ENCODE results near the gene MEAK7.

The MEAK7 gene

GRCh38 chr16:84511180-84511800 is 6.8 kb upstream of the MEAK7 start:
- peak; percentile 88 for DNase-seq

DNA sequence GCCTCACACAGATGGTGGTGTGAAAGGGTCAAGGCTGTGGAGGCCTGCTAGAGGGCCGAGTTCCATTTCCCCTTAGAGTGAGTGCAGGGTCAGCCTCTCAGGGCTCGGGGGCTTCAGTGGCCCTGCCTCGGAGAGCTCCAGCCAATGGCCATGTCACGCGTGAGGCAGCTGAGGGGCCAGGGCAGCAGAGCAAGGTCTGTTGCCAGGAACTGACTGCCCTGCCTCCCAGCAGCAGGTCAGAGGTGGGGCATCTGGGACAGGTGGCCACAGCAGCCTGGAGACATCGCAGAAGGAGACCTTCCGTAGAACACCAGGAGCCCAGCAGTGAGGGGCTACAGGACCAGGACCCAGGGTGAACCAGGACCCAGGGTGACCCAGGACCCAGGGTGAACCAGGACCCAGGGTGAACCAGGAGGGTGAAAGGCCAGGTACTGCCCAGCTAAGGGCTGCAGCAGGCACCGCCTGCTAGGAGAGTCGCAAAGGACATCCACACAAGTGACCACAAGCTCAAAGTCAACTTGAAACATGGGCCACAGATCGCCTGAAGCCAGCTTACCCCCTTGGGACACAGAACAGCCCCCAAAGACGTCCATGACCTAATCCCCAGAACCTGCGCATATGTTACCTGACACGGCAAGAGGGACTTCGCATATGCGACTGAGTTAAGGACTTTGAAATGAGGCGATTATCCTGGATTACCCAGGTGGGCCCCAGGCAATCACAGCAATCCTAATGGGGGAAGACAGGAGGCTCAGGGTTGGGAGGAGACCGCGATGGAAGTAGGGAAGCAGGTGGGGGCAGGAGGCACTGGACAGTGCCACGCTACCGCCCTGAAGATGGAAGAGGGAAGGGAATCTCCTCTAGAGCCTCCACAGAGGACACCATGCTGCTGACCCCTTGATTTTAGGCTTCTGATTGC is 4.8 kb upstream of the MEAK7 start:
- no peak for DNase-seq

GRCh38 chr16:84508502-84508901 is 4.0 kb upstream of the MEAK7 start:
- DNase-seq: peak; percentile 53

- DNase-seq: peak; percentile 38
Observed at GRCh38 chr16:84507011-84507982, 2.8 kb upstream of the MEAK7 start.

DNA sequence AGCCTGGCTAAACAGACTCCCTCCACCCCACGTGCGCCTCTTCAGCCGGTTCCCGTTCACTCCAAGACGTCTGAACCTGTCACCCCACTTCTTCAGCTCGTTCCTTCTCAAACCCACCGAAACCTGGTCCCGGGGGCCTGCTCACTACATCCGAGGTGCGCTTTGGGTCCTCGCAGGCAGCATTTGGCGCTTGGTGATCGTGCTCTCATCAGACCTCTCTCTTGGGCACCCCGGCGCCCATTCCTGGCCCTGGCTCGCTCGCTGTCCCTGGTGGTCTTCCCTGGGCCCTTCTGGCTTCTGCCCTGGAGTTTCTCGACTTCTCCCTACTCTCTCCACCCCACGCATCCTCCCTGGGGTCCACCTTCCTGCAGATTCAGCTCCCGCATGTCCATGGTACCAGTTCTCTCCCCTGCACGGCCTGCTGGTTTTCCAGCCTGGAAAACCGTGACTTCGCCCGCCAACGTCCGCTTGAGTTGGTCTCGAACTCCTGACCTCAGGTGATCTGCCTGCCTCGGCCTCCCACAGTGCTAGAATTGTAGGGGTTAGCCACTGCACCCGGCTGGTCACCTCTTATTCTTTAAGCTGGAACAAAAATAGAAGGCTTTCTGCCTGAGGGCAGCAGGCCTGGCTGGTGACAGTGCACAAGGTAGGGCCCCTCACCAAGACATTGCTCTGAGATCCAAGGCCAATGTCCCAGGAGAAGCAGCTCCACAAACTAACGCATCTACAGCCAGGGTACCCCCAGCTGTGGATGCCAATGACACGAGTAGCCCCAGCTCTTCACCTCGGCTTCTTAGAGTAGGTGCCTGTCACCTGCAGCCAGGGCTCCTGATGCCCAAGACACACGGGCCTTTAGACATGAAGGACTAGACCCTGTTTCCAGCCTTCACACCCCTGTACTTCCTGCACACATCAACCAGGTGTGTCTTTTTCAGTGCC is 1.1 kb upstream of the MEAK7 start:
- no peak for DNase-seq

DNA sequence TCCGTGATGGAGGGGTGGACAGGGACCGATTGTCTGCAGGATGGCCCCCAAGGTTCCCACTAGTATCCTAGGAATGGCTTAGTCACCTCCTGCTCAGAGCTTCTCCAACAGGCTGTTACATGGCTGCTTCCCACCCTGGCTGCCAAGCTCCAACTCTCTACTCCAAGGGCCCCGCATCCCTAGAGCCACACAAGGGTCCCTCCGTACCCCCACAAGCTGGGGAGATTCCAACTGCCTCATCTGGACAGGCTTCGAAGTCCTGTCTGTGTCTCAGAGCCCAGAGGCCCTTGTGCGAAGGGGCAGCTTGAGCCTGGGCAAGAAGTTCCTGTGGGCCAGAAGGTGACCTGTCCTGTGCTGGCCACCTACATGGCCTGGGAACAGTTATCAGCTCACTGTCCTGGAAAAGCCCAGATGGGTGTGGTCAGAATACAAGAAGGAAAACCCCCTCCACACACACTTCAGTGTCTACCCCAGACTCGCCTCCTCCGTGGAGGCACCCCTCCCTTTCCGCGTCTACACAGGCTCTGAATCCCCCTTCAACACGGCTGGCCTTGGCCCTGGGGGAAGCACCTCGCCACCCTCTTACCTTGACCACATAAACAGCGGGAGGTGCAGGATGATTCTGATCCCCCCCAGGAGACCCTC is 586 bp downstream of the MEAK7 start:
- no peak for DNase-seq

- DNase-seq: no peak
Observed at GRCh38 chr16:84502581-84502980, 1.9 kb downstream of the MEAK7 start.

DNA sequence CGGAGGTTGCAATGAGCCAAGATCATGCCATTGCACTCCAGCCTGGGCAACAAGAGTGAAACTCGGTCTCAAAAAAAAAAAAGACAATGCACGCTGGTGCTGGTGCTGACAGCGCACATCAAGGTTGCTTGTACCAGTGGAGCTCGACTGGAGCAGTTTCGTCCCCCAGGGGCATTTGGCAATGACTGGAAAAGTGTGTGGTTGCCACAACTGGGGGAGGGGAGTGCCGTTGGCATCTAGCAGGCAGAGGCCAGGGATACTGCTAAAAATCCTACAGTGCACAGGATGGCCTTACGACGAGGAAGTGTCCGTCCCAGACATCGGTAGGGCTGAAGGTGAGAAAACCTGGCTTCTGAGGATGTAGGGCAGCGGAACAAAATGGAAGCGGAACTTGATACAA is 2.4 kb downstream of the MEAK7 start:
- no peak for DNase-seq

DNA sequence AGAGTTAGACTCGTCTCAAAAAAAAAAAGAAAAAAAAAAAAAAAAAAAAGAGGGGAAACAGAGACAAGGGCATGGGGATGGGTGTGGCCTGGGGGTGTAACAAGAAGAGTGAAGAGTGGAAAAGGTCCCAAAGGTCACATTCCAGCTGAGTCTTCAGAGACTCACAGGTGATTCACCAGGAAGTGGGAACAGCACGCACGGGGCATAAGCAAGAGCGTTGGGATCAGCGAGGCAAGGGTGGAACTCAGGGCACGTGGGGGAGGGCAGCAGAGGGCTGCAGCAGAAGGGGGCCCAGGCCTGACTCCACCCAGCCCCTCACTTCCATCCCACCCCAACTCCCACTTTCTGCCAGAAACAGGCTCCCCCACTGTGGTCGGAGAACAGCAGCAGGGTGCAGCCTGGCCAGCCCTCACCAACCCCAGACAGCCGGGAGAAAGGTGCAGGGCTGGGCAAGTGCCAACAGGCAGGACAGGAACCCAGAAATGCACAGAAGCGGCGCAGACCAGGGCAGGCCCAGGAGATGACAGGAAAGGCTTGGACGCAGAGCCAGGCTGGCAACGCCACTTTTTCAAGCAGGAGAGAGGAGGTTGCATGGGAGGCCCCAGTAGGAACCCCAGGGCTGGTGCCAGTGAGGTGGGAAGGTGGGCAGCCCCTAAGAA is 3.3 kb downstream of the MEAK7 start:
- no peak for DNase-seq

GRCh38 chr16:84500531-84500930 is 3.9 kb downstream of the MEAK7 start:
- DNase-seq: no peak

DNA sequence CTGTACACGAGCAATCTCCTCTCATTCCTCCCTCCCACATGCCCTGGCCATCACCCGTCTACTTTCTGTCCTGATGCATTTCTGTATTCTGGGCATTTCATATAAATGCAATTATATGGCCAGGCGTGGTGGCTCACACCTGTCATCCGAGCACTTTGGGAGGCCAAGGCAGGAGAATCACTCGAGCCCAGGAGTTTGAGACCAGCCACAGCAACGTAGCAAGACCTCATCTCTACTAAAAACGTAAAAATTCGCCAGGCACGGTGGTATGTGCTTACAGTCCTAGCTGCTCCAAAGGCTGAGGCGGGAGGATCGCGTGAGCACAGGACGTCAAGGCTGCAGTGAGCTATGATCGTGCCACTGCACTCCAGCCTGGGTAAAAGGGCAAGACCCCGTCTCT is 4.8 kb downstream of the MEAK7 start:
- DNase-seq: no peak

DNA sequence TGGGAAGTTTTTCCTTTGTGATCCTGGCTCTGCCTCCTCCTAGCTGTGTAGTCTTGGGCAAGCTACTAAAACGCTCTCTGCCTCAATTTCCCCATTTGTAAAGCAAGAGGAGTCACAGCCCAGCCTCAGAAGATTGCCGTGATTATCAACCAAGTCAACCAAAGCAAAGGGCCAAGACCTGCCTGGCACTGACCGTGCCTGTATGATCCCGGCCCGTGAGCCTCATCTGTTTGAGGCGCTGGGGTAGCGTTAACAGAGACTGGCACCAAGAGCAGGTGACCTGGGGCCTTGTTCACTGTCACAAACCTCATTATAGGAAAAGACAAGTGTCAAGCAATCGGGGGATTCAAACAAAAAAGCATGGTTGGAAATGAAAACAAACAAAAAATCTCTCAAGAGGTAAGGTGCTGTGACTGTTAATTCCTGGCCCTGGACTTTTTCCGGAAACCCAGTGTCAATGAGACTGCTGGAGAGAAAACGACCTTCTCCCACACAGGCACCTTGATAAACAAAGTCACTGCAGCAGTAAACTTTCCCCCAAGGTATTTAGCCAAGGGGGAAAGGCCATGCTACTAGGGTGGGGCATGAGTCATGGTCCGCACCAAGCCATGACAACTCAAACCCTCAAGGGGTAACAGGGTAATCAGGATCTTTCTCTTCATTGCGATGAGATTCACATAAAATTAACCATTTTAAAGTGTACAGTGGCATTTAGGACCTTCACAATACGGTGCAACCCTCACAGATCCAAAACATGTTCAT is 5.4 kb downstream of the MEAK7 start:
- DNase-seq: no peak

GRCh38 chr16:84498223-84498610 is 6.2 kb downstream of the MEAK7 start:
- DNase-seq: no peak

DNA sequence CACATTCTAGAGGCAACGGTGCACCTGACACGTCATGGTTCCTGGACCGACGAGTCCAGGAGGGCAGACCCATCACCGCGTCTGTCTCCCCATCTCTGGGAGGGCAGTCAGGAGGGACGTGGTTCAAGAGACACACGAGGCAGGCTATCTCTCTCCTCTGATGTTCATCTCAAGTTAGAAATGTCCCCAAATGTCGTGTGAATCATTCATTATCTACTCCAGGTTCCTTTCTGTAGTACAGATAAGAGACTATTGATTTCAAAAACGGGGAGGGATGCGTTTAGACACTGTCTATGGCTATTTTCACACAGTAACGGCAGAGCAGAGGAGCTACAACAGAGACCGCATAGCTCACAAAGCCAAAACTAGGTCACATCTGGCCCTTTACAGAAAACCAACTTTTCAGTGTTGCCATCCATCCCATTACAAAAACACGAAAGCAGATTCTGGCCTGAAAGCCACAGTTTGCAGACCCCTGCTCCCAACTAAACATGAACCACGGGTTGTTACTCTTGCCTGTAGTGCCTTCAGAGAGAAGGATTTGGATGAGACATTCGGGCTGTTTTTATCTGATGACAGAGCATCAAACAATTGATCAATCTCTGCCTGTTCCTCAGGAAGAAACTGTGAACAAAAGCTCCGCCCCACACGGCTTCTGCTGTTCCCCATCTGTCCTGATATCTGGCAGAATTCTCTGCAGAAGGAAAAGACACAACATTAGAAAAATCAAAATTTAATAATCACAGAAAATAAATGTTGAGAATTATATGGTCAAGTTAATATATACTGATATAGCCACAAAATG is 6.8 kb downstream of the MEAK7 start:
- DNase-seq: no peak

GRCh38 chr16:84496991-84497390 is 7.5 kb downstream of the MEAK7 start:
- no peak for DNase-seq

GRCh38 chr16:84495506-84495905 is 9.0 kb downstream of the MEAK7 start:
- DNase-seq: no peak

- DNase-seq: no peak
Observed at GRCh38 chr16:84489131-84489530, 15.3 kb downstream of the MEAK7 start.

DNA sequence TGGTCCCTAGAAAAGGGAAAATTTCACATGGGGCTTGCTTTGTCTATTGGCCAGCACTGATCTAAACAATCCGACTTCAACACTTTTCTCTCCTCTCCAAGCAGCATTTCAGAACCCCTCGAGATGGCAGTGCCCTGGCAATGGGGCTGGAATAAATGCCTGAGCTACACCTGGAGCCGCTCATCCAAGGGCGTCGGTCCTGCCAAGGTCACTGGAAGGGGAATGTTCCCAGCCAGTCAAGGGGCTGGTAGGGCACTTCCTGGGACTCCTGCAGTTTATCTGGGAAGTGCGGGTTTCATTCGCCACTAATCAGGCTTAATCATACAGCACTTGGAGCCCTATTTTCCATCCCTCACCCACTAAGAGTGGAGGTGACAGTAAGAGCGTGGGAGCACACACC is 17.1 kb downstream of the MEAK7 start:
- DNase-seq: no peak

DNA sequence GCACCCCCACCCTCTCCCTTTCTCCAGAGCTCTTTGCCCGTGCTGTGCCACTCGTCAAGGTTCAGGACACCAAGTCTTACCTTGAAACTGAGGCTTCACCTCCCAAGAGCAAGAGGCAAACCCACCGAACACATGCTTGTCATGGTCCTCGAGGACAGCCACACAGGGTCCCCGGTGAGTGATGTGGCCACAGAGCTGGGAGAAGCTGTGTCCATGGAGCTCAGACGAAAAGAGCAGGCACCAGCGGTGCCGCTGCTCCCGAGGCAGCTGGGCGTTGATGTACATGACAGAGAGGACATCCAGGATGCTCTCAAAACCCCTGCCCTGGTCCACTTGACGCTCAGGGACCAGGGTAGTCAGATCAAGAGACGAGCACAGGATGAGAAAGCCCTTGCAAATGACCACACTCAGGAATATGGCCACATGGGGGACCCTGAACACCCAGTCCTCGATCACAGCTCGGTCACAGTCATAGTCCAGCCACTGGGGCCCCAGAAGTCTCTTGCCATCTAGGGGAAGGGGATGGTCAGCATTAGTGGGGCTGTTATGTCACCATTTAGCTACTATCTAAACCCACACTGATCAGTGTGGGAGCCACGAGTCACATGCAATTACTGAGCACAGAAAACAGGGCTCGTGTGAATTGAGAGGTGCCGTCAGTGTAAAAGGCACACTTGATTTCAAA is 17.8 kb downstream of the MEAK7 start:
- no peak for DNase-seq
